Right atrium auricular region (tissue), 2 donors: ENCODE results near the gene POLR1E. TPM values are rescaled to one million over a fixed set of nuclear protein-coding genes. Genes with fewer than 3 reads are reported as not detected.

Experiments used
- DNase-seq: peaks from one replicate; pipeline ENCODE4 v3.0.0-alpha.2; 2019; ENCODE audit warnings: low spot score
- H3K27ac ChIP-seq, 2 donors: fragments of 200-600 bp; sonication (generic); 1 replicate in 1 of 2; 2 replicates in 1 of 2; pipeline ENCODE4 v1.5.1; 2016 to 2019
- H3K27me3 ChIP-seq, 2 donors: fragments of 200-600 bp; sonication (generic); one replicate each; pipeline versions ENCODE4 v1.5.1 to v1.6.0; 2017 to 2019
- H3K36me3 ChIP-seq: fragments of 200-600 bp; sonication (generic); one replicate; pipeline ENCODE4 v1.5.1; 2016
- H3K4me1 ChIP-seq, 2 donors: fragments of 200-600 bp; sonication (generic); one replicate each; pipeline versions ENCODE4 v1.5.1 to v1.6.0; 2017 to 2019
- H3K4me3 ChIP-seq, 2 donors: fragments of 200-600 bp; sonication (generic); 1 replicate in 1 of 2; 2 replicates in 1 of 2; pipeline ENCODE4 v1.5.1; 2017 to 2019; ENCODE audit warnings: mild to moderate bottlenecking in 1 of 2, moderate library complexity in 1 of 2
- H3K9me3 ChIP-seq, 2 donors: fragments of 200-600 bp; sonication (generic); one replicate each; pipeline ENCODE4 v1.5.1; 2019
- total RNA-seq, 2 donors: library from RNA; depleted of rRNA; stranded (reverse); fragments of >200 nt; gene quantifications; one replicate each; pipeline ENCODE4 v1.1.0, GENCODE V29; 2016
- TF ChIP-seq, protein P1 (sequence below), 2 donors: fragments of 200-600 bp; sonication (generic); IDR thresholded peaks; one replicate each; pipeline ENCODE4 v1.5.1; 2019; ENCODE audit warnings: antibody characterized with exemption in 2 of 2

Gene POLR1E
- total RNA-seq, 2 donors from 2014 or later = 9.6 to 13.3 TPM

DNA sequence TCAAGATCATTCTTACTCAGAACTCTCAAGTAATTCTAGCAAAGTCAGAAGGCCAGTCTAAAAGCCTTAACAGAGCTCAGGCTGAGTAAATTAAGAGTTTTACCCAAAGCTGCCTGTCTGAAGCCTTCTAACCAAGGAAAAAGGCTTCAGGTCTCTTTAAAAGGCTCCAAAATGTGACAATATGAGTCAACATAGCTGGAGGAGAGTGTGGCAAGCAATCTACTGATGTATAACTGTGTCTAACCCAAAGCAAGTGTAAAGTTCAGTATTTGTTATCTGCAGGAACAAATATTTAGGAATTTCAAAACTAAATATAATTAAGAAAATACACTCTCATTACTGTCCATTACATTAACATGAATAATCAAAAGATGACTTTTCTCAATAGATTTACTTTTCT, 31.5 kb upstream of the POLR1E start:
- no peak overlapping the region for H3K27ac ChIP-seq
- no peak for DNase-seq
- H3K9me3 ChIP-seq = peaks cover 0 to 3% of the 10 kb centered on the region in 2 donors
- no peak overlapping the region for H3K4me3 ChIP-seq
- H3K4me1 ChIP-seq = peaks cover 0 to 7% of the 10 kb centered on the region in 2 donors
- TF ChIP-seq, protein P1, sequence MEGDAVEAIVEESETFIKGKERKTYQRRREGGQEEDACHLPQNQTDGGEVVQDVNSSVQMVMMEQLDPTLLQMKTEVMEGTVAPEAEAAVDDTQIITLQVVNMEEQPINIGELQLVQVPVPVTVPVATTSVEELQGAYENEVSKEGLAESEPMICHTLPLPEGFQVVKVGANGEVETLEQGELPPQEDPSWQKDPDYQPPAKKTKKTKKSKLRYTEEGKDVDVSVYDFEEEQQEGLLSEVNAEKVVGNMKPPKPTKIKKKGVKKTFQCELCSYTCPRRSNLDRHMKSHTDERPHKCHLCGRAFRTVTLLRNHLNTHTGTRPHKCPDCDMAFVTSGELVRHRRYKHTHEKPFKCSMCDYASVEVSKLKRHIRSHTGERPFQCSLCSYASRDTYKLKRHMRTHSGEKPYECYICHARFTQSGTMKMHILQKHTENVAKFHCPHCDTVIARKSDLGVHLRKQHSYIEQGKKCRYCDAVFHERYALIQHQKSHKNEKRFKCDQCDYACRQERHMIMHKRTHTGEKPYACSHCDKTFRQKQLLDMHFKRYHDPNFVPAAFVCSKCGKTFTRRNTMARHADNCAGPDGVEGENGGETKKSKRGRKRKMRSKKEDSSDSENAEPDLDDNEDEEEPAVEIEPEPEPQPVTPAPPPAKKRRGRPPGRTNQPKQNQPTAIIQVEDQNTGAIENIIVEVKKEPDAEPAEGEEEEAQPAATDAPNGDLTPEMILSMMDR (IDR thresholded peaks at IDR 0.05) = no peak
- peaks cover 10% of the 10 kb centered on the region for H3K36me3 ChIP-seq
- H3K27me3 ChIP-seq = no peaks in the 10 kb centered on the region

DNA sequence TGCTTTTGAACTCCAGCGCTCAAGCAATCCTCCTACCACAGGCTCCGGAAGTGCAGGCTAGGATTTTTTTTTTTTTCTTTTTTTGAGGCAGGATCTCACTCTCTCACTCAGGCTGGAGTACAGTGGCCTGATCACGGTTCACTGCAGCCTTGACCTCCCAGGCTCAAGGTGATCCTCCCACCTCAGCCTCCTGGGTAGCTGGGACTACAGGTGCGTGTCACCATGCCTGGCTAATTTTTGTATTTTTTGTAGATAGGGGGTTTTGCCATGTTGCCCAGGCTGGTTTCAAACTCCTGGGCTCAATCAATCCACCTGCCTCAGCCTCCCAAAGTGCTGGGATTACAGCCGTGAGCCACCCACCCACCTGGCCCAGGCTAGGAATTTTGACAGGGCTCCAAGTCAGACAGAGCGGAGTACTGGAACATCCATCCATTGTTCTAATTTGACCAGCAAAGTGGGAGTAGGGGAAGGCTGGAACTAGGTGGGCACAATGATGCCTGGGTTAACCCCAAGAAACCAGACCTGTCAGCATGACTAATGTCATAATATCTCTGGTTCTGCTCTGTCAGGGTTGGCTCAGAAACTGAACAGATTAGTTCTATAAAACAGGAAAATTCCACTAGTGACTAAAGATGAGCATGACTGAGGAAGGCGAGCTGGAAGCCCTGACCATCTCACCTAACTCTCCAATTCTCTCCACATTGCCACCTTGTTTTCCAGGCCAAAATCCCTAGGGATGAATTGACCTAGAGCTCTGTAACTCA, 29.7 kb upstream of the POLR1E start:
- H3K9me3 ChIP-seq = peaks cover 0 to 3% of the 10 kb centered on the region in 2 donors
- peaks cover 10% of the 10 kb centered on the region for H3K36me3 ChIP-seq
- no peak overlapping the region for H3K27ac ChIP-seq
- TF ChIP-seq, protein P1 (IDR thresholded peaks at IDR 0.05) = no peak
- DNase-seq = no peak
- no peaks in the 10 kb centered on the region for H3K27me3 ChIP-seq
- no peak overlapping the region for H3K4me3 ChIP-seq
- H3K4me1 ChIP-seq = peaks cover 0 to 10% of the 10 kb centered on the region in 2 donors

DNA sequence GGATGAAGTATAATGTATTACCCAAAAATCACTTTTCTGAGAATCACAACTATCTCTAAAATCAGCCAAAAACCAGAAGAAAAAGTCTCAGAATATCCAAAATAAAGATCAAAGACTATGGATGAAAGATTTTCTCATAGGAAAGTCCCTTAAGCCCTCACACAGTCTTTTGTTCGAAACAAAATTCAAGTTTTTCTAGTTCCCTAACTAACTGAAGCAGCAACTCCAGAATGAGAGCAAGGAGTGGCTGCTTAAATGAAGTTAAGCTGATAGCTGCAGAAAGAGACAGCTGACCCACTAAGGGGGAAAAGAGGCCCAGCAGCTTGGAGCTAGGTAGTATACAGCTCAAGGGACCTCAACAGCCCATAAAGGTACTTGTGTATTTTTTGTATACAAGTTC, 28.9 kb upstream of the POLR1E start:
- no peak overlapping the region for H3K4me3 ChIP-seq
- H3K4me1 ChIP-seq = peaks cover 0 to 6% of the 10 kb centered on the region in 2 donors
- DNase-seq = no peak
- TF ChIP-seq, protein P1 (IDR thresholded peaks at IDR 0.05) = no peak
- H3K27ac ChIP-seq = no peak overlapping the region
- peaks cover 0 to 3% of the 10 kb centered on the region in 2 donors for H3K9me3 ChIP-seq
- no peaks in the 10 kb centered on the region for H3K27me3 ChIP-seq
- peaks cover 10% of the 10 kb centered on the region for H3K36me3 ChIP-seq

DNA sequence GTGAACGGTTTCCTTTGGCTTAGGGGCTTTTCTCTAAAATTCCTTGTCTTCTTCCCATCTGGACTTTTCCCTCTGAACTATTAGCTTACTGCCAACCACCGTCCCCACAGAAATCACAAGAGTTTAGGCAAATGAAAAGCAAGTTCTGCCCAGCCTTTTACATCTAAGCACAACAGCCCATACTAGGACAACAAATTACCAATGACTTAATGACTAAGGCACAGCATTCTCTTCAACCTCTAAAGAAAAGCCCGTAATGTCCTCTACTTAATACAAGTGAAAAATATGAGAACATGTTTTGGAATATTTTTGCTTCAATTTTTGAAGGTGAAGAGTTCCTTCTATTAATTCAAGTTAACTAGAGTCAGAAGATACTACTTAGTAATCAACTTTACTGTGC, 21.7 kb upstream of the POLR1E start:
- Histone ChIP-seq H3K4me1 (peaks cover 0 to 35% of the 10 kb centered on the region in 2 donors), H3K36me3 (no peaks in the 10 kb centered on the region), H3K4me3 (peak overlapping the region; percentile 67 to 82), H3K9me3 (no peaks in the 10 kb centered on the region), H3K27ac (peak overlapping the region; percentile 98 to 99), H3K27me3 (no peaks in the 10 kb centered on the region)
- DNase-seq = no peak
- TF ChIP-seq, protein P1 (IDR thresholded peaks at IDR 0.05) = no peak

DNA sequence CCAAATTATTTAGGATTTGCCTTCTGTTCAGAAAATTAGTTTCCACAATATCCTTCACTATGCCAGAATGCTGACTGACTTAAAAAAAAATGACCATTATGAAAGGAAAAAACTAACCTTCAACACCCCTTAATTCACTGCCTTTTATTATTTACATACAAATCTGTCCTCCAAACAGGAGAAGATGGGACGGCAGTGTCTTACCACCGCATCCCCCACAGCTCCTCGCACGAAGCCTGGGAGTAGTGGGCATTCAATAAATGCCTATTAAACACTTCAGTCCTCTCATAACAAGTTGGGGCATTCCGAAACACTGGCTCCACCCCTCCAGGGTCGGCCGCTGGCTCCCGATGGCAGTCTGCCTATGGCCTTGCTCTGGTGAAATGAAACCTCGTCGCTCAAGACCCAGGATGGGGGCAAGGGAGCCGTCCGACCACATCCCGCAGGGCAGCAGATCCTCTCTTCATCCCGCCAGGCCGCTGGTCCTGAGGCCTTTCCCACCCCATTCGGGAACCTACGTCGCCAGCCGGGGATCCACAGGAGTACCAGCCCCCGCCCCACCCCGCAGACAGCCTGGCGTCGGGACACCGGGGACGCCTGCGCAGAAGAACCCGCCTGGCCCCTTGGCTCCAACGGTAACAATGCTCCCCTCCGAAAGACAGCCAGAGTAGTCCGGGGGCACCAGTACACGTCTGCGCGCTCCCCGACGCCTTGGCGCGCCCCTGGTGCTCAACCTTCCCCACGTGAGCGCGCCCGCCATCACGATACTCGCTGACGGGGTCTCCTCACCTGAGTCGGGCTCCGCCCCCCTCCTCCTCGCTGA, 21.1 kb upstream of the POLR1E start:
- H3K4me1 ChIP-seq = peaks cover 0 to 35% of the 10 kb centered on the region in 2 donors
- H3K27me3 ChIP-seq = no peaks in the 10 kb centered on the region
- TF ChIP-seq, protein P1 (IDR thresholded peaks at IDR 0.05) = no peak
- H3K36me3 ChIP-seq = no peaks in the 10 kb centered on the region
- DNase-seq = peak; percentile 82
- H3K27ac ChIP-seq = peak overlapping the region; percentile 98 to 99
- no peaks in the 10 kb centered on the region for H3K9me3 ChIP-seq
- H3K4me3 ChIP-seq = peak overlapping the region; percentile 67 to 82
